GM23338 (cell line): ENCODE data around the gene S100A8. TPM values are rescaled to one million over a fixed set of nuclear protein-coding genes. Genes with fewer than 3 reads are reported as not detected.
"Not testable (repeated sequence)": the region's sequence is repeated elsewhere in the genome, so short reads cannot be mapped to it uniquely, and the experiment has no call there.

Experiments used
- ATAC-seq: fragments of 200-7000 bp; cut with Tn5 transposase; 3 replicates; pipeline ENCODE4 v1.9.1; 2020
- DNase-seq: peaks from one replicate; pipeline ENCODE4 v3.0.0-alpha.2; 2015; ENCODE audit warnings: low spot score
- H2AFZ ChIP-seq: fragments of 200-600 bp; sonication (generic); 2 replicates; pipeline ENCODE4 v1.8.0; 2016; ENCODE audit warnings: antibody characterized with exemption, mild to moderate bottlenecking, moderate library complexity
- H3F3A ChIP-seq: fragments of 200-600 bp; sonication (generic); replicated peaks from 2 replicates; pipeline ENCODE4 v1.8.0; 2017; ENCODE audit warnings: antibody characterized with exemption, mixed run types, low read depth
- H3K27ac ChIP-seq: fragments of 200-600 bp; sonication (generic); 2 replicates; pipeline ENCODE4 v1.6.1; 2016; ENCODE audit warnings: low read depth
- H3K27me3 ChIP-seq: fragments of 200-600 bp; sonication (generic); 2 replicates; pipeline ENCODE4 v1.8.0; 2016; ENCODE audit warnings: mild to moderate bottlenecking, mixed run types, moderate library complexity; ENCODE audit not compliant: insufficient read depth
- H3K36me3 ChIP-seq: fragments of 200-600 bp; sonication (generic); 2 replicates; pipeline ENCODE4 v1.8.0; 2016; ENCODE audit warnings: mild to moderate bottlenecking; ENCODE audit not compliant: insufficient read depth
- H3K4me1 ChIP-seq: fragments of 200-600 bp; sonication (generic); 2 replicates; pipeline ENCODE4 v1.8.0; 2016; ENCODE audit warnings: mild to moderate bottlenecking, moderate library complexity; ENCODE audit not compliant: insufficient read depth
- H3K4me2 ChIP-seq: fragments of 200-600 bp; sonication (generic); 2 replicates; pipeline ENCODE4 v1.7.1; 2017; ENCODE audit warnings: mixed run types
- H3K4me3 ChIP-seq: fragments of 200-600 bp; sonication (generic); 2 replicates; pipeline ENCODE4 v1.6.1; 2016; ENCODE audit warnings: mixed run types
- H3K79me2 ChIP-seq: fragments of 200-600 bp; sonication (generic); replicated peaks from 2 replicates; pipeline ENCODE4 v1.8.0; 2017; ENCODE audit warnings: mild to moderate bottlenecking; ENCODE audit not compliant: insufficient read depth
- H3K9me2 ChIP-seq: fragments of 200-600 bp; sonication (generic); 2 replicates; pipeline ENCODE4 v1.8.0; 2017; ENCODE audit not compliant: insufficient read depth
- H4K20me1 ChIP-seq: fragments of 200-600 bp; sonication (generic); replicated peaks from 2 replicates; pipeline ENCODE4 v1.8.0; 2017; ENCODE audit warnings: mild to moderate bottlenecking; ENCODE audit not compliant: insufficient read depth
- H3K27ac Mint-ChIP-seq: 2 replicates; pipeline ENCODE4 v1.8.0; 2020; ENCODE audit warnings: inconsistent platforms, mild to moderate bottlenecking, moderate library complexity, mixed read lengths
- H3K27me3 Mint-ChIP-seq: 3 replicates; pipeline ENCODE4 v1.8.0; 2022; ENCODE audit warnings: low read depth, mild to moderate bottlenecking, moderate library complexity, mixed read lengths, inconsistent platforms; ENCODE audit not compliant: insufficient read depth, poor library complexity
- H3K36me3 Mint-ChIP-seq: 3 replicates; pipeline ENCODE4 v1.8.0; 2021; ENCODE audit warnings: low read depth, mild to moderate bottlenecking, inconsistent platforms, moderate library complexity, mixed read lengths
- H3K4me1 Mint-ChIP-seq: 3 replicates; pipeline ENCODE4 v1.8.0; 2020; ENCODE audit warnings: mild to moderate bottlenecking, inconsistent platforms, mixed read lengths
- H3K4me3 Mint-ChIP-seq: 3 replicates; pipeline ENCODE4 v1.8.0; 2021; ENCODE audit warnings: moderate library complexity, mild to moderate bottlenecking, inconsistent platforms, mixed read lengths
- H3K9me3 Mint-ChIP-seq: 3 replicates; pipeline ENCODE4 v1.8.0; 2020; ENCODE audit warnings: moderate library complexity, mild to moderate bottlenecking, inconsistent platforms, mixed read lengths
- CREB1 ChIP-seq: fragments of 250-450 bp; sonication (Bioruptor Pico); IDR thresholded peaks from 2 replicates; pipeline ENCODE4 v1.5.0; 2020; ENCODE audit warnings: low read depth, mild to moderate bottlenecking, moderate library complexity
- EZH2 ChIP-seq: fragments of 200-600 bp; sonication (generic); IDR thresholded peaks from one replicate; pipeline ENCODE4 v1.8.0; 2017; ENCODE audit warnings: antibody characterized with exemption, mild to moderate bottlenecking, low read depth; ENCODE audit not compliant: unreplicated experiment
- EZH2phosphoT487 ChIP-seq: fragments of 200-600 bp; sonication (generic); IDR thresholded peaks from one replicate; pipeline ENCODE4 v1.8.1; 2018; ENCODE audit warnings: antibody characterized with exemption; ENCODE audit not compliant: unreplicated experiment
- JUNB ChIP-seq: IDR thresholded peaks from one replicate; pipeline ENCODE4 v1.6.1; 2016; ENCODE audit warnings: antibody characterized with exemption; ENCODE audit not compliant: unreplicated experiment
- NANOG ChIP-seq: IDR thresholded peaks from 2 replicates; pipeline ENCODE4 v1.6.1; 2016; ENCODE audit warnings: antibody characterized with exemption, borderline replicate concordance
- POLR2AphosphoS5 ChIP-seq: IDR thresholded peaks from 2 replicates; pipeline ENCODE4 v1.6.1; 2016; ENCODE audit warnings: antibody characterized with exemption, low read depth
- STAT1 ChIP-seq: IDR thresholded peaks from one replicate; pipeline ENCODE4 v1.6.1; 2016; ENCODE audit warnings: antibody characterized with exemption; ENCODE audit not compliant: unreplicated experiment
- ZNF114 ChIP-seq: fragments of 250-450 bp; sonication (Bioruptor Pico); IDR thresholded peaks from 2 replicates; pipeline ENCODE4 v1.5.0; 2020; ENCODE audit warnings: mild to moderate bottlenecking, moderate library complexity
- ZNF331 ChIP-seq: fragments of 250-450 bp; sonication (Bioruptor Pico); IDR thresholded peaks from 2 replicates; pipeline ENCODE4 v1.5.0; 2020; ENCODE audit warnings: low read depth, mild to moderate bottlenecking, moderate library complexity
- polyA plus RNA-seq: library from polyadenylated mRNA; unstranded; fragments of >200 nt; fragmentation: Nextera tagmentation; extraction: Ambion mirVana; gene quantifications from 2 replicates; pipeline ENCODE4 v1.2.1, GENCODE V29; 2016
- total RNA-seq: library from RNA; depleted of rRNA; stranded (reverse); fragments of >200 nt; shearing (Covaris generic); gene quantifications from 2 replicates; pipeline ENCODE4 v1.2.3, GENCODE V29; 2014
- TF ChIP-seq, protein P1 (sequence below), 2 experiments: fragments of 200-600 bp in 1 of 2; sonication (generic) in 1 of 2; conservative IDR thresholded peaks; 2 replicates each; pipeline versions ENCODE4 v1.5.1 to v1.6.1; 2016 to 2017; ENCODE audit warnings: antibody characterized with exemption in 2 of 2, low read depth in 2 of 2, mild to moderate bottlenecking in 2 of 2, moderate library complexity in 1 of 2
- TF ChIP-seq, protein P2 (sequence below): IDR thresholded peaks from one replicate; pipeline ENCODE4 v1.6.1; 2018; ENCODE audit warnings: antibody characterized with exemption; ENCODE audit not compliant: unreplicated experiment

Gene S100A8
- total and polyA plus RNA-seq, 2 experiments from 2014 or later = not detected

DNA sequence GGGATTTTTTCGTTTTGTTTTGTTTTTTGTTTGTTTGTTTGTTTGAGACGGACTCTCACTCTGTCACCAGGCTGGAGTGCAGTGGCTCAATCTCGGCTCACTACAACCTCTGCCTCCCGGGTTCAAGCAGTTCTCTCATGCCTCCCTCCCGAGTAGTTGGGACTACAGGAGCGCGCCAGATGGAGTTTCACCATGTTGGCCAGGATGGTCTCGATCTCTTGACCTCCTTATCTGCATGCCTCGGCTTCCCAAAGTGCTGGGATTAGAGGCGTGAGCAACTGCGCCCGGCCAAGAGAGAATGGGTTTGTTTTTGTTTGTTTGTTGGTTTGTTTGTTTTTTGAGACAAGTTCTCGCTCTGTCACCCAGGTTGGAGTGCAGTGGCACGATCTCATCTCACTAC is 43.8 kb downstream of the S100A8 start:
- ATAC-seq, H3K27me3 ChIP-seq, H3K4me2 ChIP-seq, H3K79me2 ChIP-seq, H3K4me3 Mint-ChIP-seq, H2AFZ ChIP-seq, H3K36me3 Mint-ChIP-seq, H3K27ac ChIP-seq, H3K36me3 ChIP-seq, H3K4me3 ChIP-seq, H3K9me2 ChIP-seq, H3K4me1 ChIP-seq, H3K9me3 Mint-ChIP-seq, H4K20me1 ChIP-seq, H3K27me3 Mint-ChIP-seq, H3K27ac Mint-ChIP-seq, DNase-seq, H3F3A ChIP-seq: not testable (repeated sequence)
- H3K4me1 Mint-ChIP-seq = peaks cover 12% of the 10 kb centered on the region; the same call in 2 of the 3 replicates

DNA sequence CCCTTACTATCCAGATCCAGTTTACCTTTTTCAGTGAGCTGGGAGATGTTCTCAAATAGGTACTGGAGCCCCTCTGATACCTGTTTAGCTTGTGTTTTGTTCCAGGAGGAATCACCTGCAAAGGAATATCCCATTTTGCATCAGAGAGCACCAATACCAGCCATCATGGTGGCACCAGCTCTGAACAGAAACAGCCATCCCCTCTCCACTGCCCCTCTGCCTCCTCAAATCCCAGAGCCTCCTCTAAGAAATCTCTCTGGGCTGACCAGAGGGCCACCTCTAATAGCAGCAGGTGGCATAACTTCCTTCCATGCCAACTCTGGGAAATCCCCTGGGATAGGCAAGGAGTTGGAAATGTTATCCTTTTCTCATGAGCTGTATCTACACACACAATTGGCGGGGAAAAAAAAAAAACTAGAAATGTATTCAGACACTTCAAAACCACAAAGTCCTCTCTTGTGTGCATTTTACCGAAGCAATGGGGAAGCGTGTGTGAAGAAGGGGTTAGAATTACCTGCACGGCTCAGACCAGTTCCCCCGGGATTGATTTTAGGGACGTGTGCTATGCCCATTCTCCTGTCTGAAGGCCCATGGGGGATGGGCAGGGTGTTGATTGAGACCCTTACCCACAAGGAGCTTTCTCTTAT is 44.7 kb downstream of the S100A8 start:
- Histone ChIP-seq H3K27ac (no peak overlapping the region), H3K4me2 (no peak overlapping the region), H3K9me2 (peaks cover 7% of the 10 kb centered on the region), H3K4me3 (no peak overlapping the region), H3K79me2 (no peaks in the 10 kb centered on the region), H3K27me3 (no peaks in the 10 kb centered on the region), H3F3A (no peaks in the 10 kb centered on the region), H2AFZ (no peak overlapping the region), H3K36me3 (no peaks in the 10 kb centered on the region), H3K4me1 (no peaks in the 10 kb centered on the region), H4K20me1 (no peaks in the 10 kb centered on the region)
- H3K4me3 Mint-ChIP-seq = no peak overlapping the region
- H3K36me3 Mint-ChIP-seq = no peaks in the 10 kb centered on the region
- no peaks in the 10 kb centered on the region for H3K9me3 Mint-ChIP-seq
- H3K4me1 Mint-ChIP-seq = peaks cover 12% of the 10 kb centered on the region; the same call in 2 of the 3 replicates
- no peak overlapping the region for H3K27ac Mint-ChIP-seq
- H3K27me3 Mint-ChIP-seq = peaks cover 9% of the 10 kb centered on the region
- DNase-seq = no peak
- no peak for ATAC-seq
- TF ChIP-seq ZNF331 (CRISPR knock-in tag) (no peak), EZH2phosphoT487 (no peak), POLR2AphosphoS5 (no peak), ZNF114 (no peak), NANOG (no peak), JUNB (no peak), EZH2 (no peak), STAT1 (no peak), CREB1 (no peak)
- TF ChIP-seq, protein P1, sequence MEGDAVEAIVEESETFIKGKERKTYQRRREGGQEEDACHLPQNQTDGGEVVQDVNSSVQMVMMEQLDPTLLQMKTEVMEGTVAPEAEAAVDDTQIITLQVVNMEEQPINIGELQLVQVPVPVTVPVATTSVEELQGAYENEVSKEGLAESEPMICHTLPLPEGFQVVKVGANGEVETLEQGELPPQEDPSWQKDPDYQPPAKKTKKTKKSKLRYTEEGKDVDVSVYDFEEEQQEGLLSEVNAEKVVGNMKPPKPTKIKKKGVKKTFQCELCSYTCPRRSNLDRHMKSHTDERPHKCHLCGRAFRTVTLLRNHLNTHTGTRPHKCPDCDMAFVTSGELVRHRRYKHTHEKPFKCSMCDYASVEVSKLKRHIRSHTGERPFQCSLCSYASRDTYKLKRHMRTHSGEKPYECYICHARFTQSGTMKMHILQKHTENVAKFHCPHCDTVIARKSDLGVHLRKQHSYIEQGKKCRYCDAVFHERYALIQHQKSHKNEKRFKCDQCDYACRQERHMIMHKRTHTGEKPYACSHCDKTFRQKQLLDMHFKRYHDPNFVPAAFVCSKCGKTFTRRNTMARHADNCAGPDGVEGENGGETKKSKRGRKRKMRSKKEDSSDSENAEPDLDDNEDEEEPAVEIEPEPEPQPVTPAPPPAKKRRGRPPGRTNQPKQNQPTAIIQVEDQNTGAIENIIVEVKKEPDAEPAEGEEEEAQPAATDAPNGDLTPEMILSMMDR (conservative IDR thresholded peaks at IDR 0.05; ENCODE audit: low read depth in 2 of 2) = no peak
- TF ChIP-seq, protein P2, sequence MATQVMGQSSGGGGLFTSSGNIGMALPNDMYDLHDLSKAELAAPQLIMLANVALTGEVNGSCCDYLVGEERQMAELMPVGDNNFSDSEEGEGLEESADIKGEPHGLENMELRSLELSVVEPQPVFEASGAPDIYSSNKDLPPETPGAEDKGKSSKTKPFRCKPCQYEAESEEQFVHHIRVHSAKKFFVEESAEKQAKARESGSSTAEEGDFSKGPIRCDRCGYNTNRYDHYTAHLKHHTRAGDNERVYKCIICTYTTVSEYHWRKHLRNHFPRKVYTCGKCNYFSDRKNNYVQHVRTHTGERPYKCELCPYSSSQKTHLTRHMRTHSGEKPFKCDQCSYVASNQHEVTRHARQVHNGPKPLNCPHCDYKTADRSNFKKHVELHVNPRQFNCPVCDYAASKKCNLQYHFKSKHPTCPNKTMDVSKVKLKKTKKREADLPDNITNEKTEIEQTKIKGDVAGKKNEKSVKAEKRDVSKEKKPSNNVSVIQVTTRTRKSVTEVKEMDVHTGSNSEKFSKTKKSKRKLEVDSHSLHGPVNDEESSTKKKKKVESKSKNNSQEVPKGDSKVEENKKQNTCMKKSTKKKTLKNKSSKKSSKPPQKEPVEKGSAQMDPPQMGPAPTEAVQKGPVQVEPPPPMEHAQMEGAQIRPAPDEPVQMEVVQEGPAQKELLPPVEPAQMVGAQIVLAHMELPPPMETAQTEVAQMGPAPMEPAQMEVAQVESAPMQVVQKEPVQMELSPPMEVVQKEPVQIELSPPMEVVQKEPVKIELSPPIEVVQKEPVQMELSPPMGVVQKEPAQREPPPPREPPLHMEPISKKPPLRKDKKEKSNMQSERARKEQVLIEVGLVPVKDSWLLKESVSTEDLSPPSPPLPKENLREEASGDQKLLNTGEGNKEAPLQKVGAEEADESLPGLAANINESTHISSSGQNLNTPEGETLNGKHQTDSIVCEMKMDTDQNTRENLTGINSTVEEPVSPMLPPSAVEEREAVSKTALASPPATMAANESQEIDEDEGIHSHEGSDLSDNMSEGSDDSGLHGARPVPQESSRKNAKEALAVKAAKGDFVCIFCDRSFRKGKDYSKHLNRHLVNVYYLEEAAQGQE = no peak
